HT1080 (cell line): ENCODE data around the gene DOK5. TPM values are rescaled to one million over a fixed set of nuclear protein-coding genes. Genes with fewer than 3 reads are reported as not detected.

Source experiments
- DNase-seq: peaks from one replicate; pipeline ENCODE4 v3.0.0-alpha.2; 2015; ENCODE audit warnings: low read depth
- total RNA-seq: library from RNA; depleted of rRNA; stranded (reverse); fragments of >200 nt; shearing (Covaris generic); gene quantifications from 2 replicates; pipeline ENCODE4 v1.2.3, GENCODE V29; 2014

DOK5 gene
- total RNA-seq, 1 experiment from 2014 or later: 0.31 TPM

DNA sequence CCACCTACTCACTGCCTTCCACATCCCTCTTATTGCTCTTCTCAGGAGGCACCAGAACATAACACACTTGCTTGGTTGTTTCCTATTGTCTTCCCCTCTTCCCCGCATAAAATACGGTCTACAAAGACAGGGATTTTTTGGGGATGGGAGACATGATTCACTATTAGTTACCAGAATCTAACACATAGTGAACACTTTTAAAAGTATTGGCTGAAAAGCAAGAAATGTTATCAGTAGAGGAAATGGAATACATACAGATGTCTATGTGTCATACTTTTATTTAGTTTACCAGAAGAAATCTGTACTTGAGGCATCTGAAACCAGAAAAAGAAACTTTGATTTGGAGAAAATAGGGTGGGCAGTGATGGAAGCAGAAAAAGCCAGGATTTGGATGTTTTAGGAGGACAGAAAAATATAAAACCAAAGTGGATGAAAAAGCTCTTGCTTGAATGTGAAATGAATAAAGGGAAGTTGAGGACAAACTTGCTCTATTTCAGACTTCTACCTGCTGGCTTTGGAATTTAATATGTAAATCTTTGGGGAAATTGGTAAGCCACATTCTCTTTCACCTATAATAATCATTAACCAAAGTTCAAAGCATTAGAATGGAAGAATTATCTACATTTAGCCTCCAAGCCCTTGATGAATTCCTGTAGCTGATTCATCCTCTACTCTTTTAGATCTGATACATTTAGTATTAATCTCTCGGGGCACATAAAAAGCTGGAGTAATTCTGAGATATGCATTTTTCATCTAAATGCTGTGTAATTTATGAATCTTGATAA is 82.6 kb downstream of the DOK5 start:
- no peak for DNase-seq

DNA sequence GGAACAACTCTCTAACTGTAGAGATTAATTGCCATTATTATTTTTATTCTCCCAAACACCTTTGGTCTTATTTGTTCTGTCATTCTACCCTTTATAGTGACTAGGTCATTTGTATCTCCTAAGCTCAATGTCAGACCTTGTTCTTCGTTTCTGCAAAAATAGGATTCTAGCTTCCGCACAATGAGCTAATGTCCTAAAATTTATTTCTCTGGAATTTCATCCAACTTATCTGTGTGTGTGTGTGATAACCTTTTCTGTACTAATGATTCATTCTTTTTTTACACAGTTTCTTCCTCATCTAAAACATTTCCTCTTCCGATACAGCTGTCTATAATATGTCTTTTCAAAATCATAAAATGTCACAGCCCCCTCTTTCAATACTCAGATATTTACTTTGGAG is 84.5 kb downstream of the DOK5 start:
- no peak for DNase-seq

DNA sequence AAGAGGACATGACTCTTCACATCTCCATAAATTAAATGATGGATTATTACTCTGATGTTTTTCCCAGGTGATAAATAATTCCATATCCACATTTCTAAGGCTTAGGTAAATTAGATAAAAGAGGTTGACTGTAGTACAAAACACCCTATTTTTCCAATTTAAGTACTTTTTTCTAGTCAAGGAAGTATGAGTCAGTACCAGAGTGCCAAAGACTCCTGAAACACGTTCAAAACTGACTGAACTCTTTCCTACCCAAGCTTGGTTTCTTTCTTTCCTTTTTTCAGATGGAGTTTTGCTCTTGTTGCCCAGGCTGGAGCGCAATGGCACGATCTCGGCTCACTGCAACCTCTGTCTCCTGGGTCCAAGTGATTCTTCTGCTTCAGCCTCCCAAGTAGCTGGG is 85.0 kb downstream of the DOK5 start:
- no peak for DNase-seq

DNA sequence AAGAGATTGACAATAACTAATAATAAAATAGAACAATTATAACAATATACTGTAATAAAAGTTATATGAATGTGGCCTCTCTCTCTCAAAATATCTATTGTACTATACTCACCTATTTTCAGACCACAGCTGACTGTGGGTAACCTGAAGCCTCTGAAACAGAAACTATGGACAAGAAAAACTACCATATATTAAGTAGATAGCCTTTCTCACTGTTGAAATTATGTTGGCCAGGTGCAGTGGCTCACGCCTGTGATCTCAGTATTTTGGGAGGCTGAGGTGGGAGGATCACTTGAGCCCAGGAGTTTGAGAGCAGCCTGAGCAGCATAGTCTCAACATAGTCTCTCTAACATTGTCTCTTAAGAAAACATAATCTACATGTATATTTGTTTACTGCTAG is 89.9 kb downstream of the DOK5 start:
- no peak for DNase-seq

- DNase-seq: no peak
Observed at GRCh38 chr20:54566031-54566688, 90.8 kb downstream of the DOK5 start.

GRCh38 chr20:54570561-54570960 is 95.2 kb downstream of the DOK5 start:
- no peak for DNase-seq

GRCh38 chr20:54572665-54573435 is 97.5 kb downstream of the DOK5 start:
- no peak for DNase-seq

- no peak for DNase-seq
Observed at GRCh38 chr20:54573838-54574237, 98.4 kb downstream of the DOK5 start.

GRCh38 chr20:54576518-54576917 is 101.1 kb downstream of the DOK5 start:
- no peak for DNase-seq

DNA sequence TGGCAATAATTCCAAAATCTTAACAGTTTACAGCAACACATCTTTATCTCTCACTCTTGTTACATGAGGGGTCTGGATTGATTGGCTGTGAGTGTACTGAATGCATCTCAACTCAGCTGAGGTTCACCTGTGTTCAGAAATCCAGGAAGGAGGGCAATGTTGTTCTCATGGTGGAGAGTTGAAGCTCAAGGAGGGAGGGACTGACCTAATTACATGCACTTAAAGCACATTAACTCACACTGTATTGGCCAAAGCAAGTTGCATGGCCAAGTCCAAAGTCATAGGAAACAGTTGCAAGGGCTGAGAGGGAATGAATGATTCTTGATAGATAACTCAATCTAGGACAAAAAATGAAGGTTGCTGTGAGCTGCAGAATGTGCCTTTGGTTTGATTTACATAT is 102.2 kb downstream of the DOK5 start:
- DNase-seq: no peak

DNA sequence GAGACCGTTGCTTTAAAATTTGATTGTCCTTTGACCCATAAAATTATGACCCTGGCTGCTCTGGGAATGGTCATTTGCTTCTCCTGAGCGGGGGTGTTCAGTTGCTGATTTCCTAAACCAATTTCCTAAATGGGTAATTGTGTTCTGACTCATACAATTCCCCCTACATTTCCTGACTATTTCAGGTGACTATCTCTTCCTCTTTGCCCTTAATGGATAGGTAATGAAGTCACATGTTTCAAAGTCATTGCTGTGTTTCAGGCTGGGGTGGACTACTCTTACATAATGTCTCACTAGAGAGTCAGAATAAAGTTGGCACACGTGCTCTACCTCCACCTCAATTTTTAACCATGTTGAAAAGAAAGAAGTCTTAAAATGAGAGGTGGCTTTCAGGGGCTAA is 109.8 kb downstream of the DOK5 start:
- no peak for DNase-seq

- no peak for DNase-seq
Observed at GRCh38 chr20:54587408-54587807, 112.0 kb downstream of the DOK5 start.

GRCh38 chr20:54589402-54590030 is 114.1 kb downstream of the DOK5 start:
- DNase-seq: no peak

- no peak for DNase-seq
Observed at GRCh38 chr20:54590856-54591255, 115.5 kb downstream of the DOK5 start.

GRCh38 chr20:54596651-54597050 is 121.3 kb downstream of the DOK5 start:
- no peak for DNase-seq

DNA sequence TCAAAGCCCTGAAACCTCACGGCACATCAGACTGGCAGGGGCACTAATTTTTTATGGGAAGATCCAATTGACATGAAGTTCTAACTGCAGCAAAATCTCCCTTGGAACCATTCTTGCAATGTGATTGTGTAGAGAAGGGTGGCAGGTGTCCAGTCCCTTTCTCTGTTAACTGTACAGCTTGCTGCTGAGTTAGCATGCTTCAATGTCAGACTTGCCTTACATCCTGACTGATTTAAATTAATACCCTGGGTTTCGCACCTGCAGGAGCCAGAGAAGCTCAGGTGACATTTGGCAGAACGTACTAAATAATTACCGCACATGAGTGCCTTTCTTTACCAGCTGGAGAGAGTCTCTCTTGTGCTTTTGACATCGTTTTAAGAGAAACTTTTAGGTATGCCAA is 123.0 kb downstream of the DOK5 start:
- DNase-seq: no peak

DNA sequence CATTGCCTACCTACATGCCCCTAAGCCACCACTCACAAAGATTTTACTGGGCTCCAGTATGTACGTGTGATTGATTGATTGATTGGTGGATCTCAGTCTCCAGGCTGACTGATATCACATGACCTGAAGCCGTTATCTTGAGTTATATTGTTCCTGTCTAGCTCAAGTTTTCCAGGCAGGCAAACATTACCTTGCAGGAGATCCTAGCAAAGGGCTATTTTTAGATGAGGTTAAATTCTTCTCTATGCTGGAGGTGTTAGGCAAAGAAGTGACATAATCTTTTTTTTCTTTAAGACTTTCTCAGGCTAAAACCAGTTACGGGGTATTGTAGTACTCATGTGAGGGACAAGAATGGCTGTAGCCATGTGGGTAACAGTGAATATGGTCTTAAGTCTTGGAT is 125.2 kb downstream of the DOK5 start:
- DNase-seq: no peak

GRCh38 chr20:54601831-54602515 is 126.6 kb downstream of the DOK5 start:
- DNase-seq: no peak

DNA sequence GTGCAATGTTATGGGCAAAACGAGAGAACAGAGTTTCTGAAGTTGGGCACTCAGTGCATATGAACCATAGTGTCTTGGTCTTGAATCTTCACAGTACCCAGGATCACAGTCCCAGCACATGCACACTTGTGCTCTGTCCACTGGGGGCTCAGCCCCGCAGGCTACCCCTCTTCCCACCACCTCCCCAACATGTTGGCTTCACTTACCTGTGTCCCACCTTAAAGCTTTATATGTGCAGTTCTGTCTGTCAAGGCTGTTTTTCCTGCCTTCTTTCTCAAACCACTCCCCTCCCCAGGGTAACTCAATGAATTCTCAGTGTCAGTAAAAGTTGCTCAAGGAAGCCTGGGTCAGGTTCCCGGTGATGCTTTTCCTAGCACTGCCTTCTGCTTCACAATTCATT is 129.9 kb downstream of the DOK5 start:
- no peak for DNase-seq

GRCh38 chr20:54606380-54606779 is 131.0 kb downstream of the DOK5 start:
- DNase-seq: no peak

GRCh38 chr20:54608039-54608745 is 132.8 kb downstream of the DOK5 start:
- no peak for DNase-seq
